Mesothelial cell of epicardium (in vitro differentiated cells): ENCODE results near the gene CTNNA3. TPM values are rescaled to one million over a fixed set of nuclear protein-coding genes. Genes with fewer than 3 reads are reported as not detected.

Source experiments
- DNase-seq, 2 experiments: peaks; one replicate each; pipeline ENCODE4 v3.0.0; 2021; ENCODE audit warnings: low spot score in 2 of 2; ENCODE audit not compliant: unreplicated experiment in 2 of 2
- H3K27ac Mint-ChIP-seq: 2 replicates; pipeline ENCODE4 v1.8.0; 2021; ENCODE audit warnings: mixed read lengths
- H3K27me3 Mint-ChIP-seq: 2 replicates; pipeline ENCODE4 v1.8.0; 2021; ENCODE audit warnings: low read depth, mixed read lengths
- H3K36me3 Mint-ChIP-seq: 2 replicates; pipeline ENCODE4 v1.8.0; 2021; ENCODE audit warnings: mixed read lengths
- H3K4me1 Mint-ChIP-seq: 2 replicates; pipeline ENCODE4 v1.8.0; 2021; ENCODE audit warnings: mixed read lengths
- H3K4me3 Mint-ChIP-seq: 2 replicates; pipeline ENCODE4 v1.8.0; 2021; ENCODE audit warnings: mild to moderate bottlenecking, moderate library complexity, mixed read lengths
- H3K9me3 Mint-ChIP-seq: 2 replicates; pipeline ENCODE4 v1.8.0; 2021; ENCODE audit warnings: mixed read lengths
- CTCF ChIP-seq: fragments of 200-600 bp; sonication (generic); IDR thresholded peaks from one replicate; pipeline ENCODE4 v1.5.0; 2021; ENCODE audit warnings: antibody characterized with exemption; ENCODE audit not compliant: unreplicated experiment
- total RNA-seq: library from RNA; stranded (reverse); gene quantifications from 3 replicates; pipeline ENCODE4 v1.2.1, GENCODE V29; 2021

CTNNA3 gene
- total RNA-seq, 1 donor from 2014 or later = 14.2 TPM

DNA sequence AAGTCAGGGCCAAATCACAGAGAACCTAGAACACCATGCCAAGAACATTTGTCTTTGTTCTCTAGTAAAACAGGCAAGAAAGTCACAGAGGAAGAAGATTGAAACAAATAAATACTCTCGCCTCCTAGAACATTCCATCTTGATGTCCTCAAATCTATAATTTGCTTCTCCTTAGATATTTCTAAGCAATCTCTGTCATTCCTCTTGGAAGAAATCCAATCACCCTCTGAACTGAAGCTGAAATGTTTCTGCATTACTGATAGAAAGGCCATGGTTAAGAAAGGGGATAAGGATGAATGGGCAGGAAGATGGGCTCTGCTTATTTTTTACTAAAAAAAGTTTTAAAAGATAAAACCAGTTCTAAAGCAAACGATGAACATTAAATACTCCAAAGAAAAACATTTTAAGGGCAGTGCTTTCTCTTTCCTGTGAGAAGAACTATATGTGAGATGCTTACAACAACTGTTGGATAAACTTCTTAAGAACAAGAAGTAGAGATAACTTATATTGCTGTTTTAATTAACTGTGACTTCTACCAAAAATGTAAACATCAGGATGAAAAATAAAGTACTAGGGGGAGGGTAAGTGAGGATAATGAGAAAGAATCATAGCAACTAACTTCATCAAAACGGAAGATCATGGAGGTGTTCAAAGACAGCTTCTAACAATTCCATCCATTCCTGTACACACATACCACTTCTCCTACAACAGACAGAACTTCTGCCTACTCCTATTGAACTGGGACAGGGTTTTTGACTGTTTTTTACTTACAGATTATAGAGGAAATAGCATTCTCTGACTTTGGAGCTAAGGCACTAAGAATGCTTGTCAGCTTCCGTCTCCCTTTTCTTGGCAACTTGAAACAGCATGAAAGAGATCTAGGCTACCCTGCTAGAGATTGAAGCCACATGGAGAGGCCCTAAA lies 923.2 kb downstream of the CTNNA3 start:
- peaks cover 4% of the 10 kb centered on the region for H3K4me1 Mint-ChIP-seq

DNA sequence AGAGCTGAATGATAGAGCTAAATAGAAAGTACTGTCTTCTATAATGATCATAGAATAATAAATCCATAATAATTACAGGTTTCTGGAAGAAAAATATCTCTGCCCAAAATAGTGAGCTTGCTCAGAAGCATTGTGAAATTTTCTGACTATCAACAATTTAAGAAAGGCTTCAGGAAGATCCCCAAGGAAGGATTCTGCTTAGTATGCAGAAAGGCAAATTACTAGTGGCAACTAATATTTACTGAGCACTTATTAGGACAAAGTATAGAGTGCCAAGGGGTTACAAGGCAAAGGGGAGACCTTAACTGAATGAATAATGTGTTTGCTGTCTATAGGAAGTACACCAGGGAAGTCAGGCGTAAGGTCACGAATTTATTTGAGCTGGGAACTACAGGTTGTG lies 928.3 kb downstream of the CTNNA3 start:
- Mint-ChIP-seq H3K4me3 (no peak overlapping the region), H3K4me1 (no peaks in the 10 kb centered on the region), H3K36me3 (no peaks in the 10 kb centered on the region), H3K27ac (no peak overlapping the region), H3K27me3 (peaks cover 6% of the 10 kb centered on the region), H3K9me3 (no peaks in the 10 kb centered on the region)
- DNase-seq = no peak
- no peak for TF ChIP-seq CTCF

More for the DNA sequence above, 923.2 kb downstream of the CTNNA3 start:
- no peak for DNase-seq
- Mint-ChIP-seq H3K36me3 (no peaks in the 10 kb centered on the region), H3K27ac (no peak overlapping the region), H3K27me3 (peaks cover 11% of the 10 kb centered on the region), H3K9me3 (no peaks in the 10 kb centered on the region), H3K4me3 (no peak overlapping the region)
- TF ChIP-seq CTCF = no peak

GRCh38 chr10:66762218-66762729 lies 933.7 kb downstream of the CTNNA3 start:
- no peak overlapping the region for H3K4me3 Mint-ChIP-seq
- H3K27me3 Mint-ChIP-seq = peaks cover 11% of the 10 kb centered on the region
- no peaks in the 10 kb centered on the region for H3K9me3 Mint-ChIP-seq
- TF ChIP-seq CTCF = no peak
- H3K27ac Mint-ChIP-seq = no peak overlapping the region
- no peaks in the 10 kb centered on the region for H3K36me3 Mint-ChIP-seq
- H3K4me1 Mint-ChIP-seq = no peaks in the 10 kb centered on the region
- no peak for DNase-seq

GRCh38 chr10:66760941-66761340 lies 935.1 kb downstream of the CTNNA3 start:
- no peak for TF ChIP-seq CTCF
- H3K27ac Mint-ChIP-seq = no peak overlapping the region
- no peaks in the 10 kb centered on the region for H3K9me3 Mint-ChIP-seq
- H3K36me3 Mint-ChIP-seq = no peaks in the 10 kb centered on the region
- H3K4me3 Mint-ChIP-seq = no peak overlapping the region
- H3K4me1 Mint-ChIP-seq = peaks cover 3% of the 10 kb centered on the region
- H3K27me3 Mint-ChIP-seq = peaks cover 11% of the 10 kb centered on the region
- DNase-seq = no peak

DNA sequence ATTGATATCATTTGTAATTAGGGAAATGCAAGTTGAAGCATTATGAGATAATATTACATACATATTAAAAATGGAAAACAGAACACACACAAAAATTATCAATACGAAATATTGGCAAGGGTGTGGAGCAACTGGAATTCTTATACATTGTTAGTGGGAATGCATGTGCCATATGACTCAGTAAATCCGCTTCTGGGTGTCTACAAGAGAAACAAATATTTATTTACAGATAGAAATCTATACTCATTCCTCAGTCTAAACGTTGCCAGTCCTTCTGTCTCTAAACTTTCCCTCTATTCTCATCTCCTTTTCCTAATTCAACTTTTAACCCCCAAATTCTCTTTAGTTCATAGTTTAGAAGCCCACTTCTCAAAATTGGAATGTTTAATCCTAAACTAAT lies 940.5 kb downstream of the CTNNA3 start:
- peaks cover 1% of the 10 kb centered on the region for H3K9me3 Mint-ChIP-seq
- DNase-seq = no peak
- peaks cover 9% of the 10 kb centered on the region for H3K27me3 Mint-ChIP-seq
- TF ChIP-seq CTCF = no peak
- no peak overlapping the region for H3K4me3 Mint-ChIP-seq
- no peak overlapping the region for H3K27ac Mint-ChIP-seq
- H3K36me3 Mint-ChIP-seq = no peaks in the 10 kb centered on the region
- H3K4me1 Mint-ChIP-seq = peaks cover 3% of the 10 kb centered on the region
